Pancreas (tissue), 10 donors: ENCODE data around the gene SPINK2. TPM values are rescaled to one million over a fixed set of nuclear protein-coding genes. Genes with fewer than 3 reads are reported as not detected.

ENCODE experiments used
- ATAC-seq, 4 donors: fragments of 200-7000 bp; cut with Tn5 transposase; one replicate each; pipeline versions ENCODE4 v1.8.0 to v1.9.1; 2020; ENCODE audit warnings: mild to moderate bottlenecking in 4 of 4, moderate library complexity in 4 of 4
- DNase-seq, 6 donors: peaks; one replicate each; pipeline ENCODE4 v3.0.0-alpha.2; 2020
- FAIRE-seq: peaks from 2 replicates; lab custom pipeline; 2012; peaks lifted over from hg19 to GRCh38; lab: Jason Lieb, UNC
- H3K27ac ChIP-seq, 4 donors: fragments of 200-600 bp; sonication (generic); 1 replicate in 3 of 4; 2 replicates in 1 of 4; pipeline versions ENCODE4 v1.5.0 to v1.8.0; 2020
- H3K27me3 ChIP-seq, 4 donors: fragments of 200-600 bp; one replicate each; pipeline ENCODE4 v1.8.0; 2021
- H3K36me3 ChIP-seq, 3 donors: fragments of 200-600 bp; sonication (generic) in 1 of 3; one replicate each; pipeline versions ENCODE4 v1.5.0 to v1.8.0; 2020 to 2021
- H3K4me1 ChIP-seq, 3 donors: fragments of 200-600 bp; one replicate each; pipeline ENCODE4 v1.8.0; 2021
- H3K4me3 ChIP-seq, 4 donors: fragments of 200-600 bp; sonication (generic) in 2 of 4; one replicate each; pipeline versions ENCODE4 v1.5.0 to v1.8.0; 2020 to 2021
- H3K9me3 ChIP-seq, 4 donors: fragments of 200-600 bp; one replicate each; pipeline ENCODE4 v1.8.0; 2021
- CTCF ChIP-seq, 4 donors: fragments of 200-600 bp; sonication (generic) in 3 of 4; IDR thresholded peaks; one replicate each; pipeline versions ENCODE4 v1.5.0 to v1.8.0; 2021; ENCODE audit warnings: antibody characterized with exemption in 4 of 4
- WGBS, 2 donors: extraction: QIAGEN DNeasy Blood & Tissue Kit; methylation state at CpG; one replicate each; pipeline ENCODE4 v1.1.7; 2013; 5-methylcytosine and 5-hydroxymethylcytosine counted together
- intact Hi-C, 3 donors: fragments of 100-400 bp; cut with DNase I; formaldehyde crosslinking; loops; one replicate each; pipeline versions ENCODE4 v1.11.1 to v1.14.2; 2022
- polyA plus RNA-seq, 2 donors: library from polyadenylated mRNA; stranded (reverse); fragments of 200-250 nt; gene quantifications; one replicate each; pipeline ENCODE4 v1.2.3, GENCODE V29; 2013
- total RNA-seq, 6 donors: library from RNA; stranded (reverse); fragmentation: NEBNext Ultra II Directional in 4 of 6; extraction: Animal tissue kit (Norgen Biotek cat#: 25700) in 4 of 6; gene quantifications; one replicate each; pipeline versions ENCODE4 v1.2.1 to v1.2.4, GENCODE V29; 2021 to 2023
- donor health status: healthy with polysubstance abuse.
- donor health status: DM: no; HTN: no; CAD: no; lungs with moderate emphysema.
- donor health status: DM: no; HTN: no; CAD: no.
- donor health status: control.
- donor health status: control.
- donor health status: Bipolar disorder and iron deficiency.
- donor health status: DM: yes; HTN: yes; CAD: no.
- donor health status: DM: no; HTN: no; CAD: no.
- donor health status: DM: no; HTN: no; CAD: no.
- donor health status: DM: yes; HTN: yes; CAD: no.

Gene SPINK2
- total and polyA plus RNA-seq, 8 donors = 0.49 to 0.63 TPM; not detected in 6

- no peak overlapping the region for H3K4me3 ChIP-seq
- DNase-seq = no peak
- no peaks in the 10 kb centered on the region for H3K9me3 ChIP-seq
- no peak for TF ChIP-seq CTCF (IDR thresholded peaks at IDR 0.05)
- no peak for FAIRE-seq
- no peak overlapping the region for H3K27ac ChIP-seq
- no peaks in the 10 kb centered on the region for H3K4me1 ChIP-seq
- 60 to 71% methylated on average over 2 of the region's 2 CpGs for WGBS, 2 donors
- intact Hi-C loops = no loop called here
- ATAC-seq = no peak
- no peaks in the 10 kb centered on the region for H3K36me3 ChIP-seq
- no peaks in the 10 kb centered on the region for H3K27me3 ChIP-seq
Observed at GRCh38 chr4:56772134-56772533, 49.4 kb downstream of the SPINK2 start.

GRCh38 chr4:56768763-56769162 lies 52.7 kb downstream of the SPINK2 start:
- no peak overlapping the region for H3K4me3 ChIP-seq
- no peaks in the 10 kb centered on the region for H3K4me1 ChIP-seq
- H3K27me3 ChIP-seq = no peaks in the 10 kb centered on the region
- H3K27ac ChIP-seq = no peak overlapping the region
- WGBS, 2 donors = 35 to 45% methylated on average over 4 of the region's 4 CpGs
- no peak for DNase-seq
- ATAC-seq = no peak
- no peaks in the 10 kb centered on the region for H3K36me3 ChIP-seq
- FAIRE-seq = no peak
- no peak for TF ChIP-seq CTCF (IDR thresholded peaks at IDR 0.05)
- H3K9me3 ChIP-seq = no peaks in the 10 kb centered on the region
- intact Hi-C loops = no loop called here

- FAIRE-seq = no peak
- 32 to 44% methylated on average over 3 of the region's 3 CpGs for WGBS, 2 donors
- ATAC-seq = no peak
Observed at GRCh38 chr4:56768316-56768715, 53.2 kb downstream of the SPINK2 start.

GRCh38 chr4:56767567-56767966 lies 53.9 kb downstream of the SPINK2 start:
- no peak overlapping the region for H3K4me3 ChIP-seq
- no peak for TF ChIP-seq CTCF (IDR thresholded peaks at IDR 0.05)
- intact Hi-C loops = no loop called here
- DNase-seq = no peak
- H3K36me3 ChIP-seq = no peaks in the 10 kb centered on the region
- H3K9me3 ChIP-seq = no peaks in the 10 kb centered on the region
- ATAC-seq = no peak
- H3K4me1 ChIP-seq = no peaks in the 10 kb centered on the region
- H3K27me3 ChIP-seq = no peaks in the 10 kb centered on the region
- no peak for FAIRE-seq
- no peak overlapping the region for H3K27ac ChIP-seq

More at GRCh38 chr4:56768316-56768715, 53.2 kb downstream of the SPINK2 start:
- no peak for TF ChIP-seq CTCF (IDR thresholded peaks at IDR 0.05)
- Histone ChIP-seq H3K4me3 (no peak overlapping the region), H3K36me3 (no peaks in the 10 kb centered on the region), H3K27ac (no peak overlapping the region), H3K9me3 (no peaks in the 10 kb centered on the region), H3K4me1 (no peaks in the 10 kb centered on the region), H3K27me3 (no peaks in the 10 kb centered on the region)
- intact Hi-C loops = no loop called here
- DNase-seq = no peak

GRCh38 chr4:56764775-56765174 lies 56.7 kb downstream of the SPINK2 start:
- no peaks in the 10 kb centered on the region for H3K9me3 ChIP-seq
- ATAC-seq = no peak
- WGBS, 2 donors = 67 to 79% methylated on average over 5 of the region's 5 CpGs
- DNase-seq = no peak
- no peak for FAIRE-seq
- H3K27ac ChIP-seq = no peak overlapping the region
- H3K4me1 ChIP-seq = no peaks in the 10 kb centered on the region
- intact Hi-C loops = no loop called here
- no peak overlapping the region for H3K4me3 ChIP-seq
- no peaks in the 10 kb centered on the region for H3K36me3 ChIP-seq
- no peak for TF ChIP-seq CTCF (IDR thresholded peaks at IDR 0.05)
- no peaks in the 10 kb centered on the region for H3K27me3 ChIP-seq
